A549 (cell line): ENCODE data around the gene AP3D1.

Experiments used
- BCL3 ChIP-seq: fragments of >200 bp; sonication (Bioruptor Twin); formaldehyde crosslinking; IDR thresholded peaks from 3 replicates; pipeline ENCODE4 v1.6.1; 2016
- CBX2 ChIP-seq: fragments of 200-600 bp; sonication (generic); IDR thresholded peaks from 2 replicates; pipeline ENCODE4 v1.6.1; 2016; ENCODE audit warnings: low read depth, mild to moderate bottlenecking, borderline replicate concordance
- CTCF ChIP-seq: fragments of >200 bp; sonication (Bioruptor Twin); formaldehyde crosslinking; IDR thresholded peaks from 3 replicates; pipeline ENCODE4 v1.5.1; 2016
- FOXS1 ChIP-seq: fragments of 250-450 bp; sonication (Bioruptor Pico); IDR thresholded peaks from 2 replicates; pipeline ENCODE4 v1.5.0; 2020; ENCODE audit warnings: mild to moderate bottlenecking, moderate library complexity
- JUNB ChIP-seq: fragments of >200 bp; sonication (Bioruptor Twin); formaldehyde crosslinking; IDR thresholded peaks from 2 replicates; pipeline ENCODE4 v1.6.1; 2016
- MAFK ChIP-seq: fragments of 450-650 bp; IDR thresholded peaks from 2 replicates; pipeline ENCODE4 v1.6.1; 2014; ENCODE audit not compliant: partially characterized antibody
- MAX ChIP-seq: IDR thresholded peaks from 2 replicates; pipeline ENCODE4 v1.6.1; 2012
- NFE2L2 ChIP-seq: fragments of 150-350 bp; conservative IDR thresholded peaks from 2 replicates; pipeline ENCODE4 v1.6.1; 2014; ENCODE audit warnings: low read length
- NR3C1 ChIP-seq: fragments of >200 bp; sonication (Bioruptor Twin); formaldehyde crosslinking; IDR thresholded peaks from 3 replicates; pipeline ENCODE4 v1.6.1; 2017
- PBX3 ChIP-seq: IDR thresholded peaks from 2 replicates; pipeline ENCODE4 v1.6.1; 2012
- REST ChIP-seq: fragments of 200-600 bp; sonication (generic); IDR thresholded peaks from 2 replicates; pipeline ENCODE4 v1.6.1; 2016; ENCODE audit warnings: antibody characterized with exemption, mild to moderate bottlenecking, moderate library complexity

- TF ChIP-seq CTCF (no peak), REST (no peak), CBX2 (no peak), BCL3 (no peak), MAX (no peak), FOXS1 (CRISPR knock-in tag) (no peak), PBX3 (no peak), JUNB (no peak), MAFK (no peak), NFE2L2 (no peak), NR3C1 (no peak)
These were observed 11.8 kb downstream of the AP3D1 start for GRCh38 chr19:2139385-2140137.
